SK-N-SH (cell line): ENCODE measurements around the gene CCDC149. TPM values are rescaled to one million over a fixed set of nuclear protein-coding genes. Genes with fewer than 3 reads are reported as not detected.

ENCODE experiments used
- CTCF ChIA-PET: fragments of 300-600, 350-600 bp; formaldehyde crosslinking; extraction: SDS; loops from one replicate; lab custom pipeline; 2021; lab: Yijun Ruan, JAX
- POLR2A ChIA-PET: fragments of 350-600 bp; sonication (Branson Sonifier 250); formaldehyde crosslinking; extraction: SDS; loops from one replicate; lab custom pipeline; 2020; ENCODE audit warnings: antibody characterized with exemption, inconsistent platforms; lab: Yijun Ruan, JAX
- DNase-seq: peaks from one replicate; pipeline ENCODE4 v3.0.0; 2012
- H2AFZ ChIP-seq: fragments of 200-600 bp; sonication (generic); 2 replicates; pipeline ENCODE4 v1.8.1; 2016; ENCODE audit warnings: antibody characterized with exemption, mild to moderate bottlenecking, low read depth
- H3F3A ChIP-seq: fragments of 200-600 bp; sonication (generic); replicated peaks from 2 replicates; pipeline ENCODE3; 2016; ENCODE audit warnings: antibody characterized with exemption, mild to moderate bottlenecking; ENCODE audit not compliant: insufficient read depth
- H3K27ac ChIP-seq, 2 experiments: fragments of 200-500 bp in 1 of 2; fragments of 200-600 bp in 1 of 2; sonication (Bioruptor generic) in 1 of 2; sonication (generic), shearing (Covaris generic) in 1 of 2; 2 replicates each; pipeline versions ENCODE4 v1.5.1 to v1.6.1; 2014 to 2016; ENCODE audit warnings: low read depth in 2 of 2, inconsistent platforms in 1 of 2, low read length in 1 of 2, mild to moderate bottlenecking in 1 of 2, mixed read lengths in 1 of 2
- H3K27me3 ChIP-seq: fragments of 200-600 bp; sonication (generic), shearing (Covaris generic); 2 replicates; pipeline ENCODE4 v1.6.1; 2016; ENCODE audit warnings: mixed run types; ENCODE audit not compliant: insufficient read depth
- H3K36me3 ChIP-seq, 2 experiments: fragments of 200-500 bp in 1 of 2; fragments of 200-600 bp in 1 of 2; sonication (Bioruptor generic) in 1 of 2; sonication (generic) in 1 of 2; replicated peaks in 1 of 2; 2 replicates each; pipeline versions ENCODE3 to v1.5.1; 2014 to 2016; ENCODE audit warnings: low read length in 1 of 2, mild to moderate bottlenecking in 1 of 2; ENCODE audit not compliant: insufficient read depth in 2 of 2, control insufficient read depth in 1 of 2
- H3K4me1 ChIP-seq, 2 experiments: fragments of 200-500 bp in 1 of 2; fragments of 200-600 bp in 1 of 2; sonication (Bioruptor generic) in 1 of 2; sonication (generic), shearing (Covaris generic) in 1 of 2; 2 replicates each; pipeline versions ENCODE4 v1.5.1 to v1.6.1; 2014 to 2016; ENCODE audit warnings: low read depth in 1 of 2, low read length in 1 of 2, mixed run types in 1 of 2; ENCODE audit not compliant: insufficient read depth in 2 of 2, control insufficient read depth in 1 of 2
- H3K4me2 ChIP-seq: fragments of 200-600 bp; sonication (generic), shearing (Covaris generic); 2 replicates; pipeline ENCODE4 v1.6.1; 2017; ENCODE audit warnings: mixed run types
- H3K4me3 ChIP-seq, 2 experiments: fragments of 200-500 bp in 1 of 2; fragments of 200-600 bp in 1 of 2; sonication (Bioruptor generic) in 1 of 2; sonication (generic), shearing (Covaris generic) in 1 of 2; 2 replicates each; pipeline versions ENCODE4 v1.5.1 to v1.8.1; 2014 to 2016; ENCODE audit warnings: low read depth in 2 of 2, inconsistent platforms in 1 of 2, low read length in 1 of 2, mild to moderate bottlenecking in 1 of 2, mixed read lengths in 1 of 2, moderate library complexity in 1 of 2
- H3K79me2 ChIP-seq: fragments of 200-600 bp; sonication (generic); 2 replicates; pipeline ENCODE4 v1.8.1; 2017; ENCODE audit warnings: mild to moderate bottlenecking; ENCODE audit not compliant: insufficient read depth
- H3K9ac ChIP-seq: fragments of 200-600 bp; sonication (generic); 2 replicates; pipeline ENCODE4 v1.6.1; 2017; ENCODE audit warnings: mixed run types
- H3K9me2 ChIP-seq: fragments of 200-600 bp; sonication (generic); 2 replicates; pipeline ENCODE4 v1.6.1; 2017; ENCODE audit warnings: mixed run types
- H3K9me3 ChIP-seq: fragments of 200-600 bp; sonication (generic); 2 replicates; pipeline ENCODE4 v1.6.1; 2017; ENCODE audit warnings: mixed run types, mild to moderate bottlenecking, moderate library complexity
- H4K20me1 ChIP-seq: fragments of 200-600 bp; sonication (generic); 2 replicates; pipeline ENCODE4 v1.6.1; 2017; ENCODE audit warnings: mild to moderate bottlenecking, mixed run types; ENCODE audit not compliant: insufficient read depth
- CHD2 ChIP-seq: fragments of 150-350 bp; IDR thresholded peaks from 2 replicates; pipeline ENCODE4 v1.6.1; 2018; ENCODE audit warnings: low read length; ENCODE audit not compliant: partially characterized antibody
- ELF1 ChIP-seq: IDR thresholded peaks from 2 replicates; pipeline ENCODE4 v1.4.0; 2012
- EZH2phosphoT487 ChIP-seq: fragments of 200-600 bp; sonication (generic); IDR thresholded peaks from 2 replicates; pipeline ENCODE4 v1.6.1; 2017; ENCODE audit warnings: low read depth, mixed run types, mild to moderate bottlenecking, antibody characterized with exemption, moderate library complexity, borderline replicate concordance
- FOSL2 ChIP-seq: IDR thresholded peaks from 2 replicates; pipeline ENCODE4 v1.4.0; 2012; ENCODE audit warnings: low read depth, mild to moderate bottlenecking, moderate library complexity, borderline replicate concordance
- FOXJ3 ChIP-seq: sonication (generic); formaldehyde crosslinking; IDR thresholded peaks from 2 replicates; pipeline ENCODE4 v1.5.1; 2020; ENCODE audit warnings: mild to moderate bottlenecking, missing genetic modification reagents
- FOXM1 ChIP-seq: IDR thresholded peaks from 2 replicates; pipeline ENCODE4 v1.4.0; 2012; ENCODE audit warnings: low read depth, mild to moderate bottlenecking
- GABPA ChIP-seq: IDR thresholded peaks from 2 replicates; pipeline ENCODE4 v1.4.0; 2012; ENCODE audit warnings: low read depth, mild to moderate bottlenecking
- NFIC ChIP-seq: IDR thresholded peaks from 2 replicates; pipeline ENCODE4 v1.4.0; 2012; ENCODE audit warnings: borderline replicate concordance
- NRF1 ChIP-seq: IDR thresholded peaks from 2 replicates; pipeline ENCODE4 v1.6.1; 2012; ENCODE audit warnings: low read depth, mild to moderate bottlenecking, low read length
- POLR2AphosphoS5 ChIP-seq: IDR thresholded peaks from 2 replicates; pipeline ENCODE4 v1.6.1; 2012; ENCODE audit warnings: low read depth, low read length
- RAD21 ChIP-seq: IDR thresholded peaks from 2 replicates; pipeline ENCODE4 v1.6.1; 2012; ENCODE audit warnings: mild to moderate bottlenecking, low read length
- RCOR1 ChIP-seq: fragments of 150-350 bp; IDR thresholded peaks from 2 replicates; pipeline ENCODE4 v1.6.1; 2017; ENCODE audit warnings: antibody characterized with exemption, low read length
- SMC3 ChIP-seq: IDR thresholded peaks from 2 replicates; pipeline ENCODE4 v1.6.1; 2012; ENCODE audit warnings: low read depth, low read length, improper control_type of control experiment
- TAF1 ChIP-seq: IDR thresholded peaks from 2 replicates; pipeline ENCODE4 v1.6.1; 2012; ENCODE audit warnings: low read depth, mild to moderate bottlenecking, low read length, moderate library complexity, borderline replicate concordance
- TCF12 ChIP-seq: IDR thresholded peaks from 2 replicates; pipeline ENCODE4 v1.4.0; 2012
- TEAD4 ChIP-seq: IDR thresholded peaks from 2 replicates; pipeline ENCODE4 v1.4.0; 2012; ENCODE audit warnings: mild to moderate bottlenecking, borderline replicate concordance; ENCODE audit not compliant: insufficient read depth
- YY1 ChIP-seq: IDR thresholded peaks from 2 replicates; pipeline ENCODE4 v1.4.0; 2012; ENCODE audit warnings: low read depth, mild to moderate bottlenecking
- WGBS: methylation state at CpG from one replicate; pipeline ENCODE4 v1.1.6; 2017; ENCODE audit warnings: low lambda C conversion rate; 5-methylcytosine and 5-hydroxymethylcytosine counted together
- polyA plus RNA-seq, 3 experiments: library from polyadenylated mRNA; depleted of rRNA; stranded (reverse); fragments of >200 nt; gene quantifications; 2 replicates each; pipeline ENCODE4 v1.2.3, GENCODE V29; 2012
- TF ChIP-seq, protein P1 (sequence below): fragments of 200-600 bp; sonication (generic); IDR thresholded peaks from 2 replicates; pipeline ENCODE4 v1.6.1; 2017; ENCODE audit warnings: antibody characterized with exemption, mild to moderate bottlenecking, moderate library complexity
- TF ChIP-seq, protein P2 (sequence below): IDR thresholded peaks from 2 replicates; pipeline ENCODE4 v1.4.0; 2012; ENCODE audit warnings: low read depth
- TF ChIP-seq, protein P3 (sequence below): fragments of 150-350 bp; IDR thresholded peaks from 2 replicates; pipeline ENCODE4 v1.6.1; 2016; ENCODE audit warnings: mild to moderate bottlenecking, low read depth, low read length
- TF ChIP-seq, protein P4 (sequence below): fragments of 150-350 bp; IDR thresholded peaks from 2 replicates; pipeline ENCODE4 v1.6.1; 2017; ENCODE audit warnings: antibody characterized with exemption, low read length, low read depth, borderline replicate concordance

Gene CCDC149
- polyA plus RNA-seq, 1 of the 3 experiments (the other 2 are of a cell fraction), result 5.5 TPM

DNA sequence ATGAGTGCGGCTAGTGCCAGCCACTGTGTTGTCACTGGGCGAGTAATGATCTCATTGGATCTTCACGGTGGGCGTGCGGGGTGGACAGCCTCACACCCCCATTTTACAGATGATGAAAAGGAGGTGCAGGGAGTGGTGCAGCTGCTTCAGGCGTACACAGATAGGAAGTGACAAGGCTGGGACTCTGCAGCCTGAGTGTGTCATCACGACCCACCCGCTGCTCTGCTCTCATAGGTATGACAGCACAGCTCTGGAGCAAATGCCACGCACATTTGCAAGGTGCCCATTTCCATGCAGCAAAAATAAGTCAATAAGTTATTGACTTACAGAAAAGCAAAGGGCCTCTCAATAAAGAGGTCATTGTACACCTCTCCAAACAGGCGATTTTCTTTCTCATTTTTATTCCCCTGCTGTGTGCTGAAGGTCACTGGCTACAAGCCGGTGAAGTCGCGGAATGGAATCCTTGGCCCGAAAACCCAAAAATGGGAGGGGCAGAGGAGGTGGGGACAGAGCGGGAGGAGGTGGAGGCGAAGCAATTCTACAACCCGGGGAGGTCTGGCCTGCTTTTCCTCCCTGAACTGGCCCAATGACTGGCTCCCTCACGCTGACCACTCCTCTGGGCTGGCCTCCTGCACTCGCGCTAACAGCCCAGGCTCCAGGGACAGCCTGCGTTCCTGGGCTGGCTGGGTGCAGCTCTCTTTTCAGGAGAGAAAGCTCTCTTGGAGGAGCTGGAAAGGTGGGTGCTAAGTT is 117.8 kb downstream of the CCDC149 start, which contains the start of gene SOD3:
SOD3 (plus strand) TSS at position 658 of the 750 bp plus-strand sequence. CDS start 3,949 bp downstream, outside the sequence.
- Histone ChIP-seq H3K9me2 (no peaks in the 10 kb centered on the region), H3K4me3 (peak within 1 kb of the TSS; percentile 30 to 46), H3K79me2 (no peaks in the 10 kb centered on the region), H3K9ac (peak within 1 kb of the TSS; percentile 45; the same call in 1 of the 2 replicates), H3K4me1 (peaks cover 2 to 11% of the 10 kb centered on the region in 2 experiments; a peak in 2 of 4 replicates), H3K4me2 (peak within 1 kb of the TSS; percentile 77), H3K27me3 (no peaks in the 10 kb centered on the region), H3K27ac (peak within 1 kb of the TSS; percentile 34 to 72; a peak in 3 of 4 replicates), H2AFZ (peak within 1 kb of the TSS; percentile 82), H3K9me3 (no peaks in the 10 kb centered on the region), H4K20me1 (no peaks in the 10 kb centered on the region), H3K36me3 (no peaks in the 10 kb centered on the region), H3F3A (peaks cover 15% of the 10 kb centered on the region)
- ChIA-PET POLR2A (no interaction called here), CTCF (interaction anchor here (0.6 kb wide), 1 partner anchor 13 kb away, joined by 3 read pairs; no protein-coding TSS in a partner anchor)
- WGBS, result 24% methylated on average over 19 of the region's 21 CpGs
- DNase-seq, result no peak
- TF ChIP-seq SMC3 (0 out of 2 replicates have a peak, but pooled peaks have one; percentile 1), NFIC (peak; percentile 45; the same call in 1 of the 2 replicates), TAF1 (peak; percentile 63; the same call in 1 of the 2 replicates), RAD21 (no peak), TCF12 (0 out of 2 replicates have a peak, but pooled peaks have one; percentile 17), TEAD4 (no peak), NRF1 (no peak), ELF1 (no peak), EZH2phosphoT487 (no peak), RCOR1 (no peak), FOXJ3 (no peak), POLR2AphosphoS5 (peak; percentile 88), CHD2 (no peak)
- TF ChIP-seq, protein P1, sequence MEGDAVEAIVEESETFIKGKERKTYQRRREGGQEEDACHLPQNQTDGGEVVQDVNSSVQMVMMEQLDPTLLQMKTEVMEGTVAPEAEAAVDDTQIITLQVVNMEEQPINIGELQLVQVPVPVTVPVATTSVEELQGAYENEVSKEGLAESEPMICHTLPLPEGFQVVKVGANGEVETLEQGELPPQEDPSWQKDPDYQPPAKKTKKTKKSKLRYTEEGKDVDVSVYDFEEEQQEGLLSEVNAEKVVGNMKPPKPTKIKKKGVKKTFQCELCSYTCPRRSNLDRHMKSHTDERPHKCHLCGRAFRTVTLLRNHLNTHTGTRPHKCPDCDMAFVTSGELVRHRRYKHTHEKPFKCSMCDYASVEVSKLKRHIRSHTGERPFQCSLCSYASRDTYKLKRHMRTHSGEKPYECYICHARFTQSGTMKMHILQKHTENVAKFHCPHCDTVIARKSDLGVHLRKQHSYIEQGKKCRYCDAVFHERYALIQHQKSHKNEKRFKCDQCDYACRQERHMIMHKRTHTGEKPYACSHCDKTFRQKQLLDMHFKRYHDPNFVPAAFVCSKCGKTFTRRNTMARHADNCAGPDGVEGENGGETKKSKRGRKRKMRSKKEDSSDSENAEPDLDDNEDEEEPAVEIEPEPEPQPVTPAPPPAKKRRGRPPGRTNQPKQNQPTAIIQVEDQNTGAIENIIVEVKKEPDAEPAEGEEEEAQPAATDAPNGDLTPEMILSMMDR, result no peak
- TF ChIP-seq, protein P2, sequence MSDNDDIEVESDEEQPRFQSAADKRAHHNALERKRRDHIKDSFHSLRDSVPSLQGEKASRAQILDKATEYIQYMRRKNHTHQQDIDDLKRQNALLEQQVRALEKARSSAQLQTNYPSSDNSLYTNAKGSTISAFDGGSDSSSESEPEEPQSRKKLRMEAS, result peak; percentile 51; the same call in 1 of the 2 replicates

DNA sequence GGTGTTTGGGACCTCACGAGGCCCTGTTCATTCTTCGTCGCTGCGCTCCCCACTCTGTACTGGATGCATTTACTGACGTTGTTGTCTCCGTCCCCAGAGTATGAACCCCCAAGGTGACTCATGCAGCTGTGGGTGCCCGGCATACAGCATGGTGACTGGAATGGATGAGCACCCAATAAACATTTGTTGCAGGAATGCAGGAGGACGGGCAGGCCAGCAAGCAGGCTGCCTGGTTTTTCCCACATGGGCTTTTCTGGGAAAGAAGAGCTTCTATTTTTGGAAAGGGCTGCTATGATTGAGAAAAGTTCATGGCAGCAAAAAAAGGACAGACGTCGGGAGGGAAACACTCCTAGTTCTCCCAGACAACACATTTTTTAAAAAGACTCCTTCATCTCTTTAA is 118.4 kb downstream of the CCDC149 start:
- Histone ChIP-seq H3K27me3 (no peaks in the 10 kb centered on the region), H4K20me1 (no peaks in the 10 kb centered on the region), H3K9me3 (no peaks in the 10 kb centered on the region), H3K27ac (peak overlapping the region in 1 of 2 experiments; percentile 72; a peak in 3 of 4 replicates), H3K4me2 (peak overlapping the region; percentile 77), H3K79me2 (no peaks in the 10 kb centered on the region), H3K36me3 (no peaks in the 10 kb centered on the region), H3K4me3 (no peak overlapping the region), H3K4me1 (peaks cover 2 to 11% of the 10 kb centered on the region in 2 experiments; a peak in 2 of 4 replicates), H2AFZ (peak overlapping the region; percentile 82; the same call in 1 of the 2 replicates), H3K9me2 (no peaks in the 10 kb centered on the region), H3K9ac (no peak overlapping the region; the same call in 1 of the 2 replicates), H3F3A (peaks cover 15% of the 10 kb centered on the region)
- no peak for DNase-seq
- ChIA-PET POLR2A (no interaction called here), CTCF (no interaction called here)
- 27% methylated on average over 6 of the region's 10 CpGs for whole genome bisulfite sequencing
- TF ChIP-seq FOXM1 (no peak), EZH2phosphoT487 (no peak), TAF1 (no peak), FOSL2 (peak; percentile 55; the same call in 1 of the 2 replicates), RCOR1 (no peak), NRF1 (no peak), YY1 (no peak), GABPA (no peak)
- TF ChIP-seq, protein P3, sequence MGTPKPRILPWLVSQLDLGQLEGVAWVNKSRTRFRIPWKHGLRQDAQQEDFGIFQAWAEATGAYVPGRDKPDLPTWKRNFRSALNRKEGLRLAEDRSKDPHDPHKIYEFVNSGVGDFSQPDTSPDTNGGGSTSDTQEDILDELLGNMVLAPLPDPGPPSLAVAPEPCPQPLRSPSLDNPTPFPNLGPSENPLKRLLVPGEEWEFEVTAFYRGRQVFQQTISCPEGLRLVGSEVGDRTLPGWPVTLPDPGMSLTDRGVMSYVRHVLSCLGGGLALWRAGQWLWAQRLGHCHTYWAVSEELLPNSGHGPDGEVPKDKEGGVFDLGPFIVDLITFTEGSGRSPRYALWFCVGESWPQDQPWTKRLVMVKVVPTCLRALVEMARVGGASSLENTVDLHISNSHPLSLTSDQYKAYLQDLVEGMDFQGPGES, result no peak
- TF ChIP-seq, protein P4, sequence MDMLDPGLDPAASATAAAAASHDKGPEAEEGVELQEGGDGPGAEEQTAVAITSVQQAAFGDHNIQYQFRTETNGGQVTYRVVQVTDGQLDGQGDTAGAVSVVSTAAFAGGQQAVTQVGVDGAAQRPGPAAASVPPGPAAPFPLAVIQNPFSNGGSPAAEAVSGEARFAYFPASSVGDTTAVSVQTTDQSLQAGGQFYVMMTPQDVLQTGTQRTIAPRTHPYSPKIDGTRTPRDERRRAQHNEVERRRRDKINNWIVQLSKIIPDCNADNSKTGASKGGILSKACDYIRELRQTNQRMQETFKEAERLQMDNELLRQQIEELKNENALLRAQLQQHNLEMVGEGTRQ, result no peak
